Osteoblast (primary cell): ENCODE results near the gene EVA1A. TPM values are rescaled to one million over a fixed set of nuclear protein-coding genes. Genes with fewer than 3 reads are reported as not detected.
A peak's percentile ranks its signal among the peaks of the same experiment; 100 is the strongest.

ENCODE experiments used
- DNase-seq: peaks from one replicate; pipeline ENCODE4 v3.0.0; 2011; ENCODE audit warnings: low spot score, mixed read lengths; ENCODE audit not compliant: insufficient read length; ENCODE audit errors: missing footprints
- H2AFZ ChIP-seq: 2 replicates; pipeline ENCODE4 v1.6.0; 2011; ENCODE audit warnings: mild to moderate bottlenecking, low read length
- H3K27ac ChIP-seq: 2 replicates; pipeline ENCODE4 v1.5.1; 2011; ENCODE audit warnings: mild to moderate bottlenecking, low read depth, low read length, moderate library complexity
- H3K27me3 ChIP-seq: 2 replicates; pipeline ENCODE4 v1.6.0; 2012; ENCODE audit warnings: mild to moderate bottlenecking, control low read depth, inconsistent platforms, low read length, moderate library complexity; ENCODE audit not compliant: insufficient read depth
- H3K36me3 ChIP-seq: 2 replicates; pipeline ENCODE4 v1.5.1; 2011; ENCODE audit warnings: mild to moderate bottlenecking, low read length, control low read depth, moderate library complexity; ENCODE audit not compliant: insufficient read depth
- H3K4me1 ChIP-seq: 2 replicates; pipeline ENCODE4 v1.5.1; 2011; ENCODE audit warnings: mild to moderate bottlenecking, low read length, control low read depth, moderate library complexity; ENCODE audit not compliant: insufficient read depth
- H3K4me2 ChIP-seq: 2 replicates; pipeline ENCODE4 v1.6.0; 2011; ENCODE audit warnings: mild to moderate bottlenecking, low read length; ENCODE audit not compliant: insufficient read depth
- H3K4me3 ChIP-seq: fragments of 200-600 bp; sonication (generic); 3 replicates; pipeline ENCODE4 v1.5.1; 2012; ENCODE audit warnings: mild to moderate bottlenecking, low read length, inconsistent platforms; ENCODE audit not compliant: insufficient read depth
- H3K79me2 ChIP-seq: 2 replicates; pipeline ENCODE4 v1.6.0; 2012; ENCODE audit warnings: mild to moderate bottlenecking, low read length, control low read depth, inconsistent platforms; ENCODE audit not compliant: insufficient read depth
- H3K9me3 ChIP-seq: 2 replicates; pipeline ENCODE4 v1.5.1; 2011; ENCODE audit warnings: low read depth, low read length, control low read depth
- H4K20me1 ChIP-seq: 2 replicates; pipeline ENCODE4 v1.6.0; 2012; ENCODE audit warnings: mild to moderate bottlenecking, low read length, control low read depth; ENCODE audit not compliant: insufficient read depth
- CTCF ChIP-seq: IDR thresholded peaks from 2 replicates; pipeline ENCODE4 v1.5.1; 2011; ENCODE audit warnings: mild to moderate bottlenecking, low read depth, low read length, moderate library complexity; ENCODE audit errors: extremely low read depth
- total RNA-seq: library from RNA; depleted of rRNA; stranded (reverse); fragments of >200 nt; gene quantifications from 2 replicates; pipeline ENCODE4 v1.2.3, GENCODE V29; 2012

The EVA1A gene
- total RNA-seq, 1 donor = 70.9 TPM

- H4K20me1 ChIP-seq = peaks cover 16% of the 10 kb centered on the region
- TF ChIP-seq CTCF = no peak
- peaks cover 34% of the 10 kb centered on the region for H3K4me1 ChIP-seq
- peak overlapping the region; percentile 37 for H3K4me2 ChIP-seq
- peak overlapping the region; percentile 75 for H2AFZ ChIP-seq
- H3K27ac ChIP-seq = peak overlapping the region; percentile 92
- H3K9me3 ChIP-seq = no peaks in the 10 kb centered on the region
- no peak for DNase-seq
- no peak overlapping the region for H3K4me3 ChIP-seq
- no peaks in the 10 kb centered on the region for H3K27me3 ChIP-seq
- H3K79me2 ChIP-seq = peaks cover 33% of the 10 kb centered on the region
- peaks cover 10% of the 10 kb centered on the region for H3K36me3 ChIP-seq
These were observed 1.8 kb upstream of the EVA1A start for GRCh38 chr2:75562513-75562864.

GRCh38 chr2:75561566-75562512, 1.1 kb upstream of the EVA1A start:
- no peak for DNase-seq
- Histone ChIP-seq H3K9me3 (no peaks in the 10 kb centered on the region), H3K36me3 (peaks cover 17% of the 10 kb centered on the region), H3K4me2 (peak overlapping the region; percentile 98), H3K4me3 (peak overlapping the region; percentile 91), H3K27ac (peak overlapping the region; percentile 92), H4K20me1 (peaks cover 22% of the 10 kb centered on the region), H3K27me3 (no peaks in the 10 kb centered on the region), H3K4me1 (peaks cover 40% of the 10 kb centered on the region), H3K79me2 (peaks cover 39% of the 10 kb centered on the region), H2AFZ (peak overlapping the region; percentile 75)
- no peak for TF ChIP-seq CTCF

- Histone ChIP-seq H3K79me2 (peaks cover 55% of the 10 kb centered on the region), H3K4me3 (peak overlapping the region; percentile 91), H3K9me3 (no peaks in the 10 kb centered on the region), H3K36me3 (peaks cover 17% of the 10 kb centered on the region), H4K20me1 (peaks cover 39% of the 10 kb centered on the region), H3K4me1 (peaks cover 56% of the 10 kb centered on the region), H3K27me3 (no peaks in the 10 kb centered on the region), H3K4me2 (peak overlapping the region; percentile 98), H3K27ac (peak overlapping the region; percentile 92), H2AFZ (peak overlapping the region; percentile 63)
- TF ChIP-seq CTCF = peak; percentile 44
- DNase-seq = no peak
These were observed 544 bp downstream of the EVA1A start for GRCh38 chr2:75560022-75560767.

GRCh38 chr2:75559680-75560021, 1.1 kb downstream of the EVA1A start:
- DNase-seq = no peak
- H4K20me1 ChIP-seq = peaks cover 44% of the 10 kb centered on the region
- peaks cover 57% of the 10 kb centered on the region for H3K4me1 ChIP-seq
- peak overlapping the region; percentile 92 for H3K27ac ChIP-seq
- peak overlapping the region; percentile 91 for H3K4me3 ChIP-seq
- peak overlapping the region; percentile 63 for H2AFZ ChIP-seq
- H3K79me2 ChIP-seq = peaks cover 61% of the 10 kb centered on the region
- H3K4me2 ChIP-seq = peak overlapping the region; percentile 98
- peaks cover 17% of the 10 kb centered on the region for H3K36me3 ChIP-seq
- TF ChIP-seq CTCF = no peak
- no peaks in the 10 kb centered on the region for H3K27me3 ChIP-seq
- no peaks in the 10 kb centered on the region for H3K9me3 ChIP-seq
